HEK293 (cell line): ENCODE data around the gene HIBCH.

Experiments
- GLIS2 ChIP-seq: fragments of 450-650 bp; formaldehyde crosslinking; IDR thresholded peaks from 2 replicates; pipeline ENCODE4 v1.5.1; 2016; ENCODE audit warnings: missing biosample characterization, missing genetic modification characterization
- HOXA7 ChIP-seq: sonication (generic); formaldehyde crosslinking; IDR thresholded peaks from 2 replicates; pipeline ENCODE4 v1.8.1; 2022; ENCODE audit warnings: missing genetic modification reagents, borderline replicate concordance
- KLF9 ChIP-seq: fragments of 450-650 bp; formaldehyde crosslinking; IDR thresholded peaks from 2 replicates; pipeline ENCODE4 v1.5.1; 2016; ENCODE audit warnings: missing biosample characterization, missing genetic modification characterization, low read depth
- PBX3 ChIP-seq: sonication (generic); formaldehyde crosslinking; IDR thresholded peaks from 2 replicates; pipeline ENCODE4 v1.8.1; 2022; ENCODE audit warnings: mild to moderate bottlenecking, moderate library complexity, missing genetic modification reagents
- REPIN1 ChIP-seq: fragments of 450-650 bp; formaldehyde crosslinking; IDR thresholded peaks from 2 replicates; pipeline ENCODE4 v1.5.1; 2017; ENCODE audit warnings: missing biosample characterization, missing genetic modification characterization, low read depth
- SP2 ChIP-seq: fragments of 450-650 bp; formaldehyde crosslinking; IDR thresholded peaks from 2 replicates; pipeline ENCODE4 v1.5.1; 2016; ENCODE audit warnings: missing biosample characterization, missing genetic modification characterization
- SP7 ChIP-seq: fragments of 450-650 bp; formaldehyde crosslinking; IDR thresholded peaks from 2 replicates; pipeline ENCODE4 v1.5.1; 2016; ENCODE audit warnings: missing biosample characterization, missing genetic modification characterization
- ZBTB17 ChIP-seq: fragments of 450-650 bp; formaldehyde crosslinking; IDR thresholded peaks from 2 replicates; pipeline ENCODE4 v1.5.1; 2016; ENCODE audit warnings: missing biosample characterization, missing genetic modification characterization
- ZBTB8A ChIP-seq: fragments of 450-650 bp; formaldehyde crosslinking; IDR thresholded peaks from 2 replicates; pipeline ENCODE4 v1.5.1; 2016; ENCODE audit warnings: missing biosample characterization, missing genetic modification characterization
- ZFP37 ChIP-seq: fragments of 450-650 bp; formaldehyde crosslinking; IDR thresholded peaks from 2 replicates; pipeline ENCODE4 v1.5.1; 2016; ENCODE audit warnings: missing biosample characterization, missing genetic modification characterization
- ZIC2 ChIP-seq: fragments of 450-650 bp; formaldehyde crosslinking; IDR thresholded peaks from 2 replicates; pipeline ENCODE4 v1.5.1; 2016; ENCODE audit warnings: missing biosample characterization, missing genetic modification characterization
- ZNF146 ChIP-seq: fragments of 450-650 bp; formaldehyde crosslinking; IDR thresholded peaks from 2 replicates; pipeline ENCODE4 v1.5.1; 2016; ENCODE audit warnings: missing biosample characterization, missing genetic modification characterization
- ZNF214 ChIP-seq: fragments of 450-650 bp; formaldehyde crosslinking; IDR thresholded peaks from 2 replicates; pipeline ENCODE4 v1.5.1; 2017; ENCODE audit warnings: missing biosample characterization, mild to moderate bottlenecking, missing genetic modification characterization, borderline replicate concordance
- ZNF37A ChIP-seq: fragments of 450-650 bp; IDR thresholded peaks from 2 replicates; pipeline ENCODE4 v1.5.1; 2018; ENCODE audit warnings: missing biosample characterization, missing genetic modification characterization
- ZNF391 ChIP-seq: fragments of 450-650 bp; formaldehyde crosslinking; IDR thresholded peaks from 2 replicates; pipeline ENCODE4 v1.5.1; 2016; ENCODE audit warnings: low read depth, missing biosample characterization, missing genetic modification characterization, borderline replicate concordance
- ZNF426 ChIP-seq: fragments of 450-650 bp; formaldehyde crosslinking; IDR thresholded peaks from 2 replicates; pipeline ENCODE4 v1.5.1; 2017; ENCODE audit warnings: missing biosample characterization, missing genetic modification characterization, mild to moderate bottlenecking, inconsistent platforms, moderate library complexity
- ZNF521 ChIP-seq: fragments of 450-650 bp; formaldehyde crosslinking; IDR thresholded peaks from 2 replicates; pipeline ENCODE4 v1.5.1; 2017; ENCODE audit warnings: missing biosample characterization, mild to moderate bottlenecking, missing genetic modification characterization
- ZNF548 ChIP-seq: fragments of 450-650 bp; formaldehyde crosslinking; IDR thresholded peaks from 2 replicates; pipeline ENCODE4 v1.5.1; 2016; ENCODE audit warnings: missing biosample characterization, missing genetic modification characterization
- ZNF560 ChIP-seq: fragments of 450-650 bp; formaldehyde crosslinking; IDR thresholded peaks from 2 replicates; pipeline ENCODE4 v1.5.1; 2017; ENCODE audit warnings: missing biosample characterization, missing genetic modification characterization, borderline replicate concordance
- ZNF660 ChIP-seq: fragments of 450-650 bp; IDR thresholded peaks from 2 replicates; pipeline ENCODE4 v1.5.1; 2018; ENCODE audit warnings: missing biosample characterization, mild to moderate bottlenecking, missing genetic modification characterization
- ZNF664 ChIP-seq: fragments of 450-650 bp; formaldehyde crosslinking; IDR thresholded peaks from 2 replicates; pipeline ENCODE4 v1.5.1; 2016; ENCODE audit warnings: missing biosample characterization, missing genetic modification characterization
- ZNF677 ChIP-seq: fragments of 450-650 bp; IDR thresholded peaks from 2 replicates; pipeline ENCODE4 v1.5.0; 2018; ENCODE audit warnings: missing biosample characterization, mild to moderate bottlenecking, missing genetic modification characterization, moderate library complexity
- ZNF707 ChIP-seq: fragments of 450-650 bp; formaldehyde crosslinking; IDR thresholded peaks from 2 replicates; pipeline ENCODE4 v1.5.1; 2016; ENCODE audit warnings: missing biosample characterization, missing genetic modification characterization
- ZNF76 ChIP-seq: fragments of 450-650 bp; formaldehyde crosslinking; IDR thresholded peaks from 2 replicates; pipeline ENCODE4; 2016; ENCODE audit warnings: low read depth, missing biosample characterization, missing genetic modification characterization, borderline replicate concordance
- ZNF785 ChIP-seq: fragments of 450-650 bp; formaldehyde crosslinking; IDR thresholded peaks from 2 replicates; pipeline ENCODE4 v1.5.1; 2016; ENCODE audit warnings: missing biosample characterization, missing genetic modification characterization
- ZSCAN23 ChIP-seq: fragments of 450-650 bp; formaldehyde crosslinking; IDR thresholded peaks from 2 replicates; pipeline ENCODE4 v1.5.1; 2016; ENCODE audit warnings: missing biosample characterization, missing genetic modification characterization
- ZXDB ChIP-seq: fragments of 450-650 bp; formaldehyde crosslinking; IDR thresholded peaks from 2 replicates; pipeline ENCODE4 v1.5.1; 2016; ENCODE audit warnings: missing biosample characterization, missing genetic modification characterization
- TF ChIP-seq, protein P1 (sequence below): fragments of 450-650 bp; IDR thresholded peaks from 2 replicates; pipeline ENCODE4 v1.5.1; 2018; ENCODE audit warnings: missing biosample characterization, missing genetic modification characterization
- TF ChIP-seq, protein P2 (sequence below): fragments of 450-650 bp; formaldehyde crosslinking; IDR thresholded peaks from 2 replicates; pipeline ENCODE4 v1.5.1; 2016; ENCODE audit warnings: missing biosample characterization, missing genetic modification characterization
- TF ChIP-seq, protein P3 (sequence below): fragments of 450-650 bp; formaldehyde crosslinking; IDR thresholded peaks from 2 replicates; pipeline ENCODE4 v1.5.1; 2017; ENCODE audit warnings: missing biosample characterization, missing genetic modification characterization
- TF ChIP-seq, protein P4 (sequence below): fragments of 450-650 bp; formaldehyde crosslinking; IDR thresholded peaks from 2 replicates; pipeline ENCODE4 v1.5.1; 2016; ENCODE audit warnings: missing biosample characterization, missing genetic modification characterization, low read depth

Gene HIBCH

GRCh38 chr2:190343536-190344275 is 24.1 kb upstream of the HIBCH start, which contains the start of gene INPP1 (continued):
- TF ChIP-seq ZXDB (tag by site-specific recombination) (peak; percentile 29; the same call in 1 of the 2 replicates), ZBTB17 (tag by site-specific recombination) (0 out of 2 replicates have a peak, but pooled peaks have one; percentile 34), SP2 (tag by site-specific recombination) (peak; percentile 30; the same call in 1 of the 2 replicates), ZNF548 (tag by site-specific recombination) (no peak), ZFP37 (tag by site-specific recombination) (peak; percentile 22; the same call in 1 of the 2 replicates), ZNF426 (tag by site-specific recombination) (no peak), SP7 (tag by site-specific recombination) (peak; percentile 44; the same call in 1 of the 2 replicates), ZBTB8A (peak; percentile 93), ZNF214 (tag by site-specific recombination) (no peak), ZNF660 (tag by site-specific recombination) (0 out of 2 replicates have a peak, but pooled peaks have one; percentile 29), ZNF560 (tag by site-specific recombination) (no peak), HOXA7 (CRISPR knock-in tag) (no peak), ZSCAN23 (tag by site-specific recombination) (no peak), ZNF785 (tag by site-specific recombination) (peak; percentile 43; the same call in 1 of the 2 replicates), GLIS2 (tag by site-specific recombination) (no peak), ZNF391 (tag by site-specific recombination) (no peak), ZNF664 (tag by site-specific recombination) (no peak), ZNF677 (0 out of 2 replicates have a peak, but pooled peaks have one; percentile 10), PBX3 (CRISPR knock-in tag) (peak; percentile 63; the same call in 1 of the 2 replicates), ZNF146 (tag by site-specific recombination) (no peak), REPIN1 (tag by site-specific recombination) (no peak), ZNF707 (tag by site-specific recombination) (no peak), KLF9 (tag by site-specific recombination) (peak; percentile 44), ZNF76 (0 out of 2 replicates have a peak, but pooled peaks have one; percentile 38), ZIC2 (tag by site-specific recombination) (0 out of 2 replicates have a peak, but pooled peaks have one; percentile 26), ZNF37A (tag by site-specific recombination) (peak; percentile 44; the same call in 1 of the 2 replicates), ZNF521 (tag by site-specific recombination) (no peak)
- TF ChIP-seq, protein P1, sequence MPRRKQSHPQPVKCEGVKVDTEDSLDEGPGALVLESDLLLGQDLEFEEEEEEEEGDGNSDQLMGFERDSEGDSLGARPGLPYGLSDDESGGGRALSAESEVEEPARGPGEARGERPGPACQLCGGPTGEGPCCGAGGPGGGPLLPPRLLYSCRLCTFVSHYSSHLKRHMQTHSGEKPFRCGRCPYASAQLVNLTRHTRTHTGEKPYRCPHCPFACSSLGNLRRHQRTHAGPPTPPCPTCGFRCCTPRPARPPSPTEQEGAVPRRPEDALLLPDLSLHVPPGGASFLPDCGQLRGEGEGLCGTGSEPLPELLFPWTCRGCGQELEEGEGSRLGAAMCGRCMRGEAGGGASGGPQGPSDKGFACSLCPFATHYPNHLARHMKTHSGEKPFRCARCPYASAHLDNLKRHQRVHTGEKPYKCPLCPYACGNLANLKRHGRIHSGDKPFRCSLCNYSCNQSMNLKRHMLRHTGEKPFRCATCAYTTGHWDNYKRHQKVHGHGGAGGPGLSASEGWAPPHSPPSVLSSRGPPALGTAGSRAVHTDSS (tag by site-specific recombination) = 0 out of 2 replicates have a peak, but pooled peaks have one; percentile 21
- TF ChIP-seq, protein P2, sequence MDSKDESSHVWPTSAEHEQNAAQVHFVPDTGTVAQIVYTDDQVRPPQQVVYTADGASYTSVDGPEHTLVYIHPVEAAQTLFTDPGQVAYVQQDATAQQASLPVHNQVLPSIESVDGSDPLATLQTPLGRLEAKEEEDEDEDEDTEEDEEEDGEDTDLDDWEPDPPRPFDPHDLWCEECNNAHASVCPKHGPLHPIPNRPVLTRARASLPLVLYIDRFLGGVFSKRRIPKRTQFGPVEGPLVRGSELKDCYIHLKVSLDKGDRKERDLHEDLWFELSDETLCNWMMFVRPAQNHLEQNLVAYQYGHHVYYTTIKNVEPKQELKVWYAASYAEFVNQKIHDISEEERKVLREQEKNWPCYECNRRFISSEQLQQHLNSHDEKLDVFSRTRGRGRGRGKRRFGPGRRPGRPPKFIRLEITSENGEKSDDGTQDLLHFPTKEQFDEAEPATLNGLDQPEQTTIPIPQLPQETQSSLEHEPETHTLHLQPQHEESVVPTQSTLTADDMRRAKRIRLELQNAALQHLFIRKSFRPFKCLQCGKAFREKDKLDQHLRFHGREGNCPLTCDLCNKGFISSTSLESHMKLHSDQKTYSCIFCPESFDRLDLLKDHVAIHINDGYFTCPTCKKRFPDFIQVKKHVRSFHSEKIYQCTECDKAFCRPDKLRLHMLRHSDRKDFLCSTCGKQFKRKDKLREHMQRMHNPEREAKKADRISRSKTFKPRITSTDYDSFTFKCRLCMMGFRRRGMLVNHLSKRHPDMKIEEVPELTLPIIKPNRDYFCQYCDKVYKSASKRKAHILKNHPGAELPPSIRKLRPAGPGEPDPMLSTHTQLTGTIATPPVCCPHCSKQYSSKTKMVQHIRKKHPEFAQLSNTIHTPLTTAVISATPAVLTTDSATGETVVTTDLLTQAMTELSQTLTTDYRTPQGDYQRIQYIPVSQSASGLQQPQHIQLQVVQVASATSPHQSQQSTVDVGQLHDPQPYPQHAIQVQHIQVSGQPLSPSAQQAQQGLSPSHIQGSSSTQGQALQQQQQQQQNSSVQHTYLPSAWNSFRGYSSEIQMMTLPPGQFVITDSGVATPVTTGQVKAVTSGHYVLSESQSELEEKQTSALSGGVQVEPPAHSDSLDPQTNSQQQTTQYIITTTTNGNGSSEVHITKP (tag by site-specific recombination) = no peak
- TF ChIP-seq, protein P3, sequence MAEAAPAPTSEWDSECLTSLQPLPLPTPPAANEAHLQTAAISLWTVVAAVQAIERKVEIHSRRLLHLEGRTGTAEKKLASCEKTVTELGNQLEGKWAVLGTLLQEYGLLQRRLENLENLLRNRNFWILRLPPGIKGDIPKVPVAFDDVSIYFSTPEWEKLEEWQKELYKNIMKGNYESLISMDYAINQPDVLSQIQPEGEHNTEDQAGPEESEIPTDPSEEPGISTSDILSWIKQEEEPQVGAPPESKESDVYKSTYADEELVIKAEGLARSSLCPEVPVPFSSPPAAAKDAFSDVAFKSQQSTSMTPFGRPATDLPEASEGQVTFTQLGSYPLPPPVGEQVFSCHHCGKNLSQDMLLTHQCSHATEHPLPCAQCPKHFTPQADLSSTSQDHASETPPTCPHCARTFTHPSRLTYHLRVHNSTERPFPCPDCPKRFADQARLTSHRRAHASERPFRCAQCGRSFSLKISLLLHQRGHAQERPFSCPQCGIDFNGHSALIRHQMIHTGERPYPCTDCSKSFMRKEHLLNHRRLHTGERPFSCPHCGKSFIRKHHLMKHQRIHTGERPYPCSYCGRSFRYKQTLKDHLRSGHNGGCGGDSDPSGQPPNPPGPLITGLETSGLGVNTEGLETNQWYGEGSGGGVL = peak; percentile 25; the same call in 1 of the 2 replicates
- TF ChIP-seq, protein P4, sequence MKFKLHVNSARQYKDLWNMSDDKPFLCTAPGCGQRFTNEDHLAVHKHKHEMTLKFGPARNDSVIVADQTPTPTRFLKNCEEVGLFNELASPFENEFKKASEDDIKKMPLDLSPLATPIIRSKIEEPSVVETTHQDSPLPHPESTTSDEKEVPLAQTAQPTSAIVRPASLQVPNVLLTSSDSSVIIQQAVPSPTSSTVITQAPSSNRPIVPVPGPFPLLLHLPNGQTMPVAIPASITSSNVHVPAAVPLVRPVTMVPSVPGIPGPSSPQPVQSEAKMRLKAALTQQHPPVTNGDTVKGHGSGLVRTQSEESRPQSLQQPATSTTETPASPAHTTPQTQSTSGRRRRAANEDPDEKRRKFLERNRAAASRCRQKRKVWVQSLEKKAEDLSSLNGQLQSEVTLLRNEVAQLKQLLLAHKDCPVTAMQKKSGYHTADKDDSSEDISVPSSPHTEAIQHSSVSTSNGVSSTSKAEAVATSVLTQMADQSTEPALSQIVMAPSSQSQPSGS (tag by site-specific recombination) = no peak
